Esophagus muscularis mucosa (tissue), 4 donors: Measurements from ENCODE around the gene OLA1. TPM values are rescaled to one million over a fixed set of nuclear protein-coding genes. Genes with fewer than 3 reads are reported as not detected.

Source experiments
- DNase-seq: peaks from one replicate; pipeline ENCODE4 v3.0.0-alpha.2; 2017; ENCODE audit errors: extremely low spot score
- H3K27ac ChIP-seq, 4 donors: fragments of 200-600 bp; sonication (generic); replicated peaks in 1 of 4; 1 replicate in 3 of 4; 2 replicates in 1 of 4; pipeline ENCODE4 v1.5.1; 2016 to 2019; ENCODE audit warnings: mild to moderate bottlenecking in 1 of 4
- H3K27me3 ChIP-seq, 4 donors: fragments of 200-600 bp; sonication (generic); one replicate each; pipeline versions ENCODE4 v1.5.1 to v1.6.0; 2016 to 2019
- H3K36me3 ChIP-seq, 4 donors: fragments of 200-600 bp; sonication (generic); one replicate each; pipeline ENCODE4 v1.5.1; 2016 to 2019
- H3K4me1 ChIP-seq, 4 donors: fragments of 200-600 bp; sonication (generic); one replicate each; pipeline ENCODE4 v1.5.1; 2016 to 2019
- H3K4me3 ChIP-seq, 4 donors: fragments of 200-600 bp; sonication (generic); 1 replicate in 2 of 4; 2 replicates in 2 of 4; pipeline ENCODE4 v1.5.1; 2016 to 2019; ENCODE audit warnings: mild to moderate bottlenecking in 4 of 4, moderate library complexity in 1 of 4
- H3K9me3 ChIP-seq, 4 donors: fragments of 200-600 bp; sonication (generic); 1 replicate in 3 of 4; 2 replicates in 1 of 4; pipeline ENCODE4 v1.5.1; 2016 to 2019
- CTCF ChIP-seq, 3 experiments: fragments of 200-600 bp in 2 of 3; fragments of 450-650 bp in 1 of 3; sonication (generic) in 2 of 3; IDR thresholded peaks; one replicate each; pipeline ENCODE4 v1.5.1; 2017 to 2019; ENCODE audit warnings: antibody characterized with exemption in 3 of 3, mild to moderate bottlenecking in 2 of 3, moderate library complexity in 1 of 3
- EP300 ChIP-seq: sonication (generic); formaldehyde crosslinking; IDR thresholded peaks from one replicate; pipeline ENCODE4 v1.6.1; 2017; ENCODE audit warnings: antibody characterized with exemption
- POLR2A ChIP-seq: fragments of 450-650 bp; IDR thresholded peaks from one replicate; pipeline ENCODE4 v1.6.1; 2017; ENCODE audit warnings: antibody characterized with exemption, moderate library complexity, mild to moderate bottlenecking, low read depth
- POLR2AphosphoS5 ChIP-seq, 2 donors: sonication (generic); formaldehyde crosslinking; IDR thresholded peaks; one replicate each; pipeline ENCODE4 v1.6.1; 2017; ENCODE audit warnings: antibody characterized with exemption in 2 of 2
- WGBS: methylation state at CpG from one replicate; pipeline ENCODE4 v1.1.5; 2018; 5-methylcytosine and 5-hydroxymethylcytosine counted together
- intact Hi-C: fragments of 100-400 bp; cut with DNase I; formaldehyde crosslinking; loops from one replicate; pipeline ENCODE4 v1.15.1; 2023
- total RNA-seq, 4 donors: library from RNA; depleted of rRNA; stranded (reverse); fragments of >200 nt; gene quantifications; one replicate each; pipeline versions ENCODE4 v1.1.0 to v1.2.1, GENCODE V29; 2016

Gene OLA1
- total RNA-seq, 4 donors from 2014 or later = 54.2 to 62.7 (median 60.1) TPM

- peaks cover 0 to 5% (median 0%) of the 10 kb centered on the region in 4 donors for H3K4me1 ChIP-seq
- H3K27ac ChIP-seq = no peak overlapping the region
- H3K9me3 ChIP-seq = no peaks in the 10 kb centered on the region
- WGBS = 84% methylated on average over 7 of the region's 7 CpGs
- peaks cover 0 to 3% (median 0%) of the 10 kb centered on the region in 4 donors for H3K27me3 ChIP-seq
- no peak overlapping the region for H3K4me3 ChIP-seq
- no peaks in the 10 kb centered on the region for H3K36me3 ChIP-seq
- TF ChIP-seq EP300 (no peak), CTCF (IDR thresholded peaks at IDR 0.05) (no peak), POLR2AphosphoS5 (IDR thresholded peaks at IDR 0.05) (no peak), POLR2A (no peak)
- intact Hi-C loops = no loop called here
- DNase-seq = no peak
These were observed 181.5 kb downstream of the OLA1 start for GRCh38 chr2:174066871-174067270.

- WGBS = 96% methylated on average over 12 of the region's 12 CpGs
These were observed 184.7 kb downstream of the OLA1 start for GRCh38 chr2:174063492-174064092.

GRCh38 chr2:174062934-174063333 is 185.4 kb downstream of the OLA1 start:
- no peak for DNase-seq
- H3K27ac ChIP-seq = no peak overlapping the region
- no peaks in the 10 kb centered on the region for H3K9me3 ChIP-seq
- no peaks in the 10 kb centered on the region for H3K36me3 ChIP-seq
- H3K4me3 ChIP-seq = no peak overlapping the region
- no peak for TF ChIP-seq POLR2AphosphoS5 (IDR thresholded peaks at IDR 0.05)
- no peak for TF ChIP-seq EP300
- TF ChIP-seq CTCF (IDR thresholded peaks at IDR 0.05) = no peak
- TF ChIP-seq POLR2A = no peak
- intact Hi-C loops = no loop called here
- H3K4me1 ChIP-seq = peaks cover 0 to 5% (median 0%) of the 10 kb centered on the region in 4 donors
- H3K27me3 ChIP-seq = peaks cover 0 to 3% (median 0%) of the 10 kb centered on the region in 4 donors
- WGBS = 66% methylated on average over 7 of the region's 7 CpGs

More at GRCh38 chr2:174063492-174064092, 184.7 kb downstream of the OLA1 start:
- no peak overlapping the region for H3K27ac ChIP-seq
- H3K4me1 ChIP-seq = peaks cover 0 to 5% (median 0%) of the 10 kb centered on the region in 4 donors
- TF ChIP-seq POLR2AphosphoS5 (IDR thresholded peaks at IDR 0.05) (no peak), CTCF (IDR thresholded peaks at IDR 0.05) (no peak), POLR2A (no peak), EP300 (no peak)
- H3K27me3 ChIP-seq = peaks cover 0 to 3% (median 0%) of the 10 kb centered on the region in 4 donors
- DNase-seq = no peak
- H3K4me3 ChIP-seq = no peak overlapping the region
- intact Hi-C loops = no loop called here
- H3K9me3 ChIP-seq = no peaks in the 10 kb centered on the region
- H3K36me3 ChIP-seq = no peaks in the 10 kb centered on the region

- no peaks in the 10 kb centered on the region for H3K9me3 ChIP-seq
- H3K4me3 ChIP-seq = no peak overlapping the region
- H3K27ac ChIP-seq = no peak overlapping the region
- intact Hi-C loops = no loop called here
- no peaks in the 10 kb centered on the region for H3K36me3 ChIP-seq
- DNase-seq = no peak
- H3K27me3 ChIP-seq = peaks cover 0 to under 1% (median 0%) of the 10 kb centered on the region in 4 donors
- 100% methylated on average over 3 of the region's 3 CpGs for WGBS
- H3K4me1 ChIP-seq = peaks cover 0 to 5% (median 0%) of the 10 kb centered on the region in 4 donors
- no peak for TF ChIP-seq CTCF (IDR thresholded peaks at IDR 0.05)
- TF ChIP-seq POLR2A = no peak
- TF ChIP-seq EP300 = no peak
- no peak for TF ChIP-seq POLR2AphosphoS5 (IDR thresholded peaks at IDR 0.05)
These were observed 188.5 kb downstream of the OLA1 start for GRCh38 chr2:174059884-174060244.
